GM23338 (cell line): ENCODE results near the gene HIVEP3. TPM values are rescaled to one million over a fixed set of nuclear protein-coding genes. Genes with fewer than 3 reads are reported as not detected.

Experiments used
- ATAC-seq: fragments of 200-7000 bp; cut with Tn5 transposase; 3 replicates; pipeline ENCODE4 v1.9.1; 2020
- DNase-seq: peaks from one replicate; pipeline ENCODE4 v3.0.0-alpha.2; 2015; ENCODE audit warnings: low spot score
- H2AFZ ChIP-seq: fragments of 200-600 bp; sonication (generic); 2 replicates; pipeline ENCODE4 v1.8.0; 2016; ENCODE audit warnings: antibody characterized with exemption, mild to moderate bottlenecking, moderate library complexity
- H3F3A ChIP-seq: fragments of 200-600 bp; sonication (generic); replicated peaks from 2 replicates; pipeline ENCODE4 v1.8.0; 2017; ENCODE audit warnings: antibody characterized with exemption, mixed run types, low read depth
- H3K27ac ChIP-seq: fragments of 200-600 bp; sonication (generic); 2 replicates; pipeline ENCODE4 v1.6.1; 2016; ENCODE audit warnings: low read depth
- H3K27me3 ChIP-seq: fragments of 200-600 bp; sonication (generic); 2 replicates; pipeline ENCODE4 v1.8.0; 2016; ENCODE audit warnings: mild to moderate bottlenecking, mixed run types, moderate library complexity; ENCODE audit not compliant: insufficient read depth
- H3K36me3 ChIP-seq: fragments of 200-600 bp; sonication (generic); 2 replicates; pipeline ENCODE4 v1.8.0; 2016; ENCODE audit warnings: mild to moderate bottlenecking; ENCODE audit not compliant: insufficient read depth
- H3K4me1 ChIP-seq: fragments of 200-600 bp; sonication (generic); 2 replicates; pipeline ENCODE4 v1.8.0; 2016; ENCODE audit warnings: mild to moderate bottlenecking, moderate library complexity; ENCODE audit not compliant: insufficient read depth
- H3K4me2 ChIP-seq: fragments of 200-600 bp; sonication (generic); 2 replicates; pipeline ENCODE4 v1.7.1; 2017; ENCODE audit warnings: mixed run types
- H3K4me3 ChIP-seq: fragments of 200-600 bp; sonication (generic); 2 replicates; pipeline ENCODE4 v1.6.1; 2016; ENCODE audit warnings: mixed run types
- H3K79me2 ChIP-seq: fragments of 200-600 bp; sonication (generic); replicated peaks from 2 replicates; pipeline ENCODE4 v1.8.0; 2017; ENCODE audit warnings: mild to moderate bottlenecking; ENCODE audit not compliant: insufficient read depth
- H3K9me2 ChIP-seq: fragments of 200-600 bp; sonication (generic); 2 replicates; pipeline ENCODE4 v1.8.0; 2017; ENCODE audit not compliant: insufficient read depth
- H4K20me1 ChIP-seq: fragments of 200-600 bp; sonication (generic); replicated peaks from 2 replicates; pipeline ENCODE4 v1.8.0; 2017; ENCODE audit warnings: mild to moderate bottlenecking; ENCODE audit not compliant: insufficient read depth
- H3K27ac Mint-ChIP-seq: 2 replicates; pipeline ENCODE4 v1.8.0; 2020; ENCODE audit warnings: inconsistent platforms, mild to moderate bottlenecking, moderate library complexity, mixed read lengths
- H3K27me3 Mint-ChIP-seq: 3 replicates; pipeline ENCODE4 v1.8.0; 2022; ENCODE audit warnings: low read depth, mild to moderate bottlenecking, moderate library complexity, mixed read lengths, inconsistent platforms; ENCODE audit not compliant: insufficient read depth, poor library complexity
- H3K36me3 Mint-ChIP-seq: 3 replicates; pipeline ENCODE4 v1.8.0; 2021; ENCODE audit warnings: low read depth, mild to moderate bottlenecking, inconsistent platforms, moderate library complexity, mixed read lengths
- H3K4me1 Mint-ChIP-seq: 3 replicates; pipeline ENCODE4 v1.8.0; 2020; ENCODE audit warnings: mild to moderate bottlenecking, inconsistent platforms, mixed read lengths
- H3K4me3 Mint-ChIP-seq: 3 replicates; pipeline ENCODE4 v1.8.0; 2021; ENCODE audit warnings: moderate library complexity, mild to moderate bottlenecking, inconsistent platforms, mixed read lengths
- H3K9me3 Mint-ChIP-seq: 3 replicates; pipeline ENCODE4 v1.8.0; 2020; ENCODE audit warnings: moderate library complexity, mild to moderate bottlenecking, inconsistent platforms, mixed read lengths
- CREB1 ChIP-seq: fragments of 250-450 bp; sonication (Bioruptor Pico); IDR thresholded peaks from 2 replicates; pipeline ENCODE4 v1.5.0; 2020; ENCODE audit warnings: low read depth, mild to moderate bottlenecking, moderate library complexity
- EZH2 ChIP-seq: fragments of 200-600 bp; sonication (generic); IDR thresholded peaks from one replicate; pipeline ENCODE4 v1.8.0; 2017; ENCODE audit warnings: antibody characterized with exemption, mild to moderate bottlenecking, low read depth; ENCODE audit not compliant: unreplicated experiment
- EZH2phosphoT487 ChIP-seq: fragments of 200-600 bp; sonication (generic); IDR thresholded peaks from one replicate; pipeline ENCODE4 v1.8.1; 2018; ENCODE audit warnings: antibody characterized with exemption; ENCODE audit not compliant: unreplicated experiment
- JUNB ChIP-seq: IDR thresholded peaks from one replicate; pipeline ENCODE4 v1.6.1; 2016; ENCODE audit warnings: antibody characterized with exemption; ENCODE audit not compliant: unreplicated experiment
- NANOG ChIP-seq: IDR thresholded peaks from 2 replicates; pipeline ENCODE4 v1.6.1; 2016; ENCODE audit warnings: antibody characterized with exemption, borderline replicate concordance
- POLR2AphosphoS5 ChIP-seq: IDR thresholded peaks from 2 replicates; pipeline ENCODE4 v1.6.1; 2016; ENCODE audit warnings: antibody characterized with exemption, low read depth
- STAT1 ChIP-seq: IDR thresholded peaks from one replicate; pipeline ENCODE4 v1.6.1; 2016; ENCODE audit warnings: antibody characterized with exemption; ENCODE audit not compliant: unreplicated experiment
- ZNF114 ChIP-seq: fragments of 250-450 bp; sonication (Bioruptor Pico); IDR thresholded peaks from 2 replicates; pipeline ENCODE4 v1.5.0; 2020; ENCODE audit warnings: mild to moderate bottlenecking, moderate library complexity
- ZNF331 ChIP-seq: fragments of 250-450 bp; sonication (Bioruptor Pico); IDR thresholded peaks from 2 replicates; pipeline ENCODE4 v1.5.0; 2020; ENCODE audit warnings: low read depth, mild to moderate bottlenecking, moderate library complexity
- ZNF462 ChIP-seq: fragments of 250-450 bp; sonication (Bioruptor Pico); IDR thresholded peaks from 2 replicates; pipeline ENCODE4 v1.5.0; 2020; ENCODE audit warnings: mild to moderate bottlenecking, moderate library complexity
- polyA plus RNA-seq: library from polyadenylated mRNA; unstranded; fragments of >200 nt; fragmentation: Nextera tagmentation; extraction: Ambion mirVana; gene quantifications from 2 replicates; pipeline ENCODE4 v1.2.1, GENCODE V29; 2016
- total RNA-seq: library from RNA; depleted of rRNA; stranded (reverse); fragments of >200 nt; shearing (Covaris generic); gene quantifications from 2 replicates; pipeline ENCODE4 v1.2.3, GENCODE V29; 2014
- TF ChIP-seq, protein P1 (sequence below), 2 experiments: fragments of 200-600 bp in 1 of 2; sonication (generic) in 1 of 2; conservative IDR thresholded peaks; 2 replicates each; pipeline versions ENCODE4 v1.5.1 to v1.6.1; 2016 to 2017; ENCODE audit warnings: antibody characterized with exemption in 2 of 2, low read depth in 2 of 2, mild to moderate bottlenecking in 2 of 2, moderate library complexity in 1 of 2
- TF ChIP-seq, protein P2 (sequence below): IDR thresholded peaks from 2 replicates; pipeline ENCODE4 v1.6.1; 2016; ENCODE audit warnings: antibody characterized with exemption
- TF ChIP-seq, protein P3 (sequence below): IDR thresholded peaks from one replicate; pipeline ENCODE4 v1.6.1; 2018; ENCODE audit warnings: antibody characterized with exemption; ENCODE audit not compliant: unreplicated experiment

The HIVEP3 gene
- total and polyA plus RNA-seq, 2 experiments from 2014 or later = 0.14 to 0.24 TPM

DNA sequence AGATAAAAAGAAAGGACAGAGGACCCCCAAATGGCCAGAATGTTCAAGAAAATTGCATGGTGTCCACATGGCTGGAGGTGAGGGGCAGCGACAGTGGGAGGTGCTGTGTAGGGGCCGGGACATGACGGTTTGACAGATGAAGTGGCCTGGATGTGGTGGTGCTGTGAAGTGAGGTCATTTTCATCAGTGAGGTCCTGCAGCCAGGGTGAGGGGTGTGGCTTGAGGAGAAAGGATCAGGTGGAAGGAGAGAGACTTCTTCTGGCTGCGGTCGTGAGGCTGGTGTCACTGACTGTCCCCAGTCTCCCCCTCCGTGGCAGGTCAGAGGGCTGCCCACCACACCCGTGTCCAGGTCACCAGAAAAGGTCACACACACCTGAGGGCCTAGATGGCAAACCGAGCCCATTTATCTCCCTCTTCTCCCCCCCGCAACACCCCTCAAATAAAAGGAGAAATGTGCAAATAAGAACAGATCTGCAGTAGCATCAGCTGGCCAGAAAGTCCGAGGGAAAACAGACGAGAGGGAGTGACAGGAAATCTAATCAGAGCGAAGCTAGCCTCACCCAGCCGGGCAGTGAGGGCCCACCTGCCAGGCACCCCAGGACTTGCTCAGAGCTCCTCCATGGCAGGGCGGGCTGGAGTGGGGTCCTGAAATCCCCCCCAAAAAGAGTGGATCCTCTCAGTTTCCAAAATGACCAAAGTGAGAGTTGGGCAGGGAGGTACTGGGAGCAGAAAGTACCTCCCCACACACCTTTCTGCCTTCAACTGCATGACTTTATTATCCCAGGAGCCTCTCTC lies 285.7 kb downstream of the HIVEP3 start:
- Histone ChIP-seq H3K27ac (no peak overlapping the region), H3K4me2 (no peak overlapping the region), H3K79me2 (no peaks in the 10 kb centered on the region), H3K36me3 (no peaks in the 10 kb centered on the region), H3K4me3 (no peak overlapping the region), H4K20me1 (no peaks in the 10 kb centered on the region), H3K9me2 (no peaks in the 10 kb centered on the region), H3K4me1 (no peaks in the 10 kb centered on the region), H3K27me3 (no peaks in the 10 kb centered on the region), H2AFZ (no peak overlapping the region), H3F3A (no peaks in the 10 kb centered on the region)
- Mint-ChIP-seq H3K4me1 (no peaks in the 10 kb centered on the region), H3K36me3 (no peaks in the 10 kb centered on the region), H3K9me3 (no peaks in the 10 kb centered on the region), H3K27ac (no peak overlapping the region), H3K4me3 (no peak overlapping the region), H3K27me3 (peaks cover 2% of the 10 kb centered on the region)
- TF ChIP-seq ZNF114 (CRISPR knock-in tag) (no peak), JUNB (no peak), NANOG (no peak), STAT1 (no peak), ZNF331 (CRISPR knock-in tag) (no peak), EZH2phosphoT487 (no peak), EZH2 (no peak), CREB1 (CRISPR knock-in tag) (no peak), POLR2AphosphoS5 (no peak), ZNF462 (CRISPR knock-in tag) (no peak)
- TF ChIP-seq, protein P1, sequence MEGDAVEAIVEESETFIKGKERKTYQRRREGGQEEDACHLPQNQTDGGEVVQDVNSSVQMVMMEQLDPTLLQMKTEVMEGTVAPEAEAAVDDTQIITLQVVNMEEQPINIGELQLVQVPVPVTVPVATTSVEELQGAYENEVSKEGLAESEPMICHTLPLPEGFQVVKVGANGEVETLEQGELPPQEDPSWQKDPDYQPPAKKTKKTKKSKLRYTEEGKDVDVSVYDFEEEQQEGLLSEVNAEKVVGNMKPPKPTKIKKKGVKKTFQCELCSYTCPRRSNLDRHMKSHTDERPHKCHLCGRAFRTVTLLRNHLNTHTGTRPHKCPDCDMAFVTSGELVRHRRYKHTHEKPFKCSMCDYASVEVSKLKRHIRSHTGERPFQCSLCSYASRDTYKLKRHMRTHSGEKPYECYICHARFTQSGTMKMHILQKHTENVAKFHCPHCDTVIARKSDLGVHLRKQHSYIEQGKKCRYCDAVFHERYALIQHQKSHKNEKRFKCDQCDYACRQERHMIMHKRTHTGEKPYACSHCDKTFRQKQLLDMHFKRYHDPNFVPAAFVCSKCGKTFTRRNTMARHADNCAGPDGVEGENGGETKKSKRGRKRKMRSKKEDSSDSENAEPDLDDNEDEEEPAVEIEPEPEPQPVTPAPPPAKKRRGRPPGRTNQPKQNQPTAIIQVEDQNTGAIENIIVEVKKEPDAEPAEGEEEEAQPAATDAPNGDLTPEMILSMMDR (conservative IDR thresholded peaks at IDR 0.05; ENCODE audit: low read depth in 2 of 2) = no peak
- TF ChIP-seq, protein P2, sequence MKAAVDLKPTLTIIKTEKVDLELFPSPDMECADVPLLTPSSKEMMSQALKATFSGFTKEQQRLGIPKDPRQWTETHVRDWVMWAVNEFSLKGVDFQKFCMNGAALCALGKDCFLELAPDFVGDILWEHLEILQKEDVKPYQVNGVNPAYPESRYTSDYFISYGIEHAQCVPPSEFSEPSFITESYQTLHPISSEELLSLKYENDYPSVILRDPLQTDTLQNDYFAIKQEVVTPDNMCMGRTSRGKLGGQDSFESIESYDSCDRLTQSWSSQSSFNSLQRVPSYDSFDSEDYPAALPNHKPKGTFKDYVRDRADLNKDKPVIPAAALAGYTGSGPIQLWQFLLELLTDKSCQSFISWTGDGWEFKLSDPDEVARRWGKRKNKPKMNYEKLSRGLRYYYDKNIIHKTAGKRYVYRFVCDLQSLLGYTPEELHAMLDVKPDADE = no peak
- TF ChIP-seq, protein P3, sequence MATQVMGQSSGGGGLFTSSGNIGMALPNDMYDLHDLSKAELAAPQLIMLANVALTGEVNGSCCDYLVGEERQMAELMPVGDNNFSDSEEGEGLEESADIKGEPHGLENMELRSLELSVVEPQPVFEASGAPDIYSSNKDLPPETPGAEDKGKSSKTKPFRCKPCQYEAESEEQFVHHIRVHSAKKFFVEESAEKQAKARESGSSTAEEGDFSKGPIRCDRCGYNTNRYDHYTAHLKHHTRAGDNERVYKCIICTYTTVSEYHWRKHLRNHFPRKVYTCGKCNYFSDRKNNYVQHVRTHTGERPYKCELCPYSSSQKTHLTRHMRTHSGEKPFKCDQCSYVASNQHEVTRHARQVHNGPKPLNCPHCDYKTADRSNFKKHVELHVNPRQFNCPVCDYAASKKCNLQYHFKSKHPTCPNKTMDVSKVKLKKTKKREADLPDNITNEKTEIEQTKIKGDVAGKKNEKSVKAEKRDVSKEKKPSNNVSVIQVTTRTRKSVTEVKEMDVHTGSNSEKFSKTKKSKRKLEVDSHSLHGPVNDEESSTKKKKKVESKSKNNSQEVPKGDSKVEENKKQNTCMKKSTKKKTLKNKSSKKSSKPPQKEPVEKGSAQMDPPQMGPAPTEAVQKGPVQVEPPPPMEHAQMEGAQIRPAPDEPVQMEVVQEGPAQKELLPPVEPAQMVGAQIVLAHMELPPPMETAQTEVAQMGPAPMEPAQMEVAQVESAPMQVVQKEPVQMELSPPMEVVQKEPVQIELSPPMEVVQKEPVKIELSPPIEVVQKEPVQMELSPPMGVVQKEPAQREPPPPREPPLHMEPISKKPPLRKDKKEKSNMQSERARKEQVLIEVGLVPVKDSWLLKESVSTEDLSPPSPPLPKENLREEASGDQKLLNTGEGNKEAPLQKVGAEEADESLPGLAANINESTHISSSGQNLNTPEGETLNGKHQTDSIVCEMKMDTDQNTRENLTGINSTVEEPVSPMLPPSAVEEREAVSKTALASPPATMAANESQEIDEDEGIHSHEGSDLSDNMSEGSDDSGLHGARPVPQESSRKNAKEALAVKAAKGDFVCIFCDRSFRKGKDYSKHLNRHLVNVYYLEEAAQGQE = no peak
- DNase-seq (no peak), ATAC-seq (no peak; the same call in 2 of the 3 replicates)
